ENCODE results near the gene RNF215.
"Not testable (repeated sequence)": the region's sequence is repeated elsewhere in the genome, so short reads cannot be mapped to it uniquely, and the experiment has no call there.

Gene RNF215

GRCh38 chr22:30357650-30358215 lies 29.5 kb downstream of the RNF215 start:
- no peak for DNase-seq

GRCh38 chr22:30357236-30357570 lies 30.0 kb downstream of the RNF215 start:
- no peak for DNase-seq

GRCh38 chr22:30356449-30357235 lies 30.6 kb downstream of the RNF215 start, which contains the start of the genes CCDC157 and SF3A1:
Gene CCDC157 (plus strand): TSS chr22:30357007. CDS start chr22:30366001, 8,994 bp downstream.
Gene SF3A1 (minus strand): TSS chr22:30356894. CDS start chr22:30356792, 102 bp downstream.
- DNase-seq = peak; percentile 86

- no peak for DNase-seq
Measured at GRCh38 chr22:30354644-30355043, 32.6 kb downstream of the RNF215 start.

- DNase-seq = no peak
Measured at GRCh38 chr22:30351226-30351625, 36.0 kb downstream of the RNF215 start.

- no peak for DNase-seq
Measured at GRCh38 chr22:30348809-30349208, 38.4 kb downstream of the RNF215 start.

- no peak for DNase-seq
Measured at GRCh38 chr22:30348404-30348803, 38.8 kb downstream of the RNF215 start.

GRCh38 chr22:30347255-30347892 lies 39.8 kb downstream of the RNF215 start:
- no peak for DNase-seq

GRCh38 chr22:30344447-30345200 lies 42.6 kb downstream of the RNF215 start:
- peak; percentile 43 for DNase-seq

GRCh38 chr22:30340911-30341685 lies 46.1 kb downstream of the RNF215 start:
- no peak for DNase-seq

- DNase-seq = no peak
Measured at GRCh38 chr22:30338802-30339201, 48.4 kb downstream of the RNF215 start.

GRCh38 chr22:30338341-30338740 lies 48.9 kb downstream of the RNF215 start:
- not testable (repeated sequence) for DNase-seq

GRCh38 chr22:30337461-30337778 lies 49.8 kb downstream of the RNF215 start:
- DNase-seq = no peak

GRCh38 chr22:30336752-30337460 lies 50.3 kb downstream of the RNF215 start:
- no peak for DNase-seq

- DNase-seq = no peak
Measured at GRCh38 chr22:30335236-30335635, 52.0 kb downstream of the RNF215 start.

GRCh38 chr22:30334646-30335045 lies 52.6 kb downstream of the RNF215 start:
- no peak for DNase-seq

GRCh38 chr22:30333707-30334087 lies 53.5 kb downstream of the RNF215 start:
- no peak for DNase-seq

GRCh38 chr22:30332994-30333706 lies 54.1 kb downstream of the RNF215 start:
- no peak for DNase-seq

GRCh38 chr22:30332551-30332950 lies 54.7 kb downstream of the RNF215 start:
- no peak for DNase-seq
